SK-N-SH (cell line): ENCODE measurements around the gene ADAMTS17. TPM values are rescaled to one million over a fixed set of nuclear protein-coding genes. Genes with fewer than 3 reads are reported as not detected.

ENCODE experiments used
- CTCF ChIA-PET: fragments of 300-600, 350-600 bp; formaldehyde crosslinking; extraction: SDS; loops from one replicate; lab custom pipeline; 2021; lab: Yijun Ruan, JAX
- POLR2A ChIA-PET: fragments of 350-600 bp; sonication (Branson Sonifier 250); formaldehyde crosslinking; extraction: SDS; loops from one replicate; lab custom pipeline; 2020; ENCODE audit warnings: antibody characterized with exemption, inconsistent platforms; lab: Yijun Ruan, JAX
- DNase-seq: peaks from one replicate; pipeline ENCODE4 v3.0.0; 2012
- H2AFZ ChIP-seq: fragments of 200-600 bp; sonication (generic); 2 replicates; pipeline ENCODE4 v1.8.1; 2016; ENCODE audit warnings: antibody characterized with exemption, mild to moderate bottlenecking, low read depth
- H3F3A ChIP-seq: fragments of 200-600 bp; sonication (generic); replicated peaks from 2 replicates; pipeline ENCODE3; 2016; ENCODE audit warnings: antibody characterized with exemption, mild to moderate bottlenecking; ENCODE audit not compliant: insufficient read depth
- H3K27ac ChIP-seq, 2 experiments: fragments of 200-500 bp in 1 of 2; fragments of 200-600 bp in 1 of 2; sonication (Bioruptor generic) in 1 of 2; sonication (generic), shearing (Covaris generic) in 1 of 2; 2 replicates each; pipeline versions ENCODE4 v1.5.1 to v1.6.1; 2014 to 2016; ENCODE audit warnings: low read depth in 2 of 2, inconsistent platforms in 1 of 2, low read length in 1 of 2, mild to moderate bottlenecking in 1 of 2, mixed read lengths in 1 of 2
- H3K27me3 ChIP-seq: fragments of 200-600 bp; sonication (generic), shearing (Covaris generic); 2 replicates; pipeline ENCODE4 v1.6.1; 2016; ENCODE audit warnings: mixed run types; ENCODE audit not compliant: insufficient read depth
- H3K36me3 ChIP-seq, 2 experiments: fragments of 200-500 bp in 1 of 2; fragments of 200-600 bp in 1 of 2; sonication (Bioruptor generic) in 1 of 2; sonication (generic) in 1 of 2; replicated peaks in 1 of 2; 2 replicates each; pipeline versions ENCODE3 to v1.5.1; 2014 to 2016; ENCODE audit warnings: low read length in 1 of 2, mild to moderate bottlenecking in 1 of 2; ENCODE audit not compliant: insufficient read depth in 2 of 2, control insufficient read depth in 1 of 2
- H3K4me1 ChIP-seq, 2 experiments: fragments of 200-500 bp in 1 of 2; fragments of 200-600 bp in 1 of 2; sonication (Bioruptor generic) in 1 of 2; sonication (generic), shearing (Covaris generic) in 1 of 2; 2 replicates each; pipeline versions ENCODE4 v1.5.1 to v1.6.1; 2014 to 2016; ENCODE audit warnings: low read depth in 1 of 2, low read length in 1 of 2, mixed run types in 1 of 2; ENCODE audit not compliant: insufficient read depth in 2 of 2, control insufficient read depth in 1 of 2
- H3K4me2 ChIP-seq: fragments of 200-600 bp; sonication (generic), shearing (Covaris generic); 2 replicates; pipeline ENCODE4 v1.6.1; 2017; ENCODE audit warnings: mixed run types
- H3K4me3 ChIP-seq, 2 experiments: fragments of 200-500 bp in 1 of 2; fragments of 200-600 bp in 1 of 2; sonication (Bioruptor generic) in 1 of 2; sonication (generic), shearing (Covaris generic) in 1 of 2; 2 replicates each; pipeline versions ENCODE4 v1.5.1 to v1.8.1; 2014 to 2016; ENCODE audit warnings: low read depth in 2 of 2, inconsistent platforms in 1 of 2, low read length in 1 of 2, mild to moderate bottlenecking in 1 of 2, mixed read lengths in 1 of 2, moderate library complexity in 1 of 2
- H3K79me2 ChIP-seq: fragments of 200-600 bp; sonication (generic); 2 replicates; pipeline ENCODE4 v1.8.1; 2017; ENCODE audit warnings: mild to moderate bottlenecking; ENCODE audit not compliant: insufficient read depth
- H3K9ac ChIP-seq: fragments of 200-600 bp; sonication (generic); 2 replicates; pipeline ENCODE4 v1.6.1; 2017; ENCODE audit warnings: mixed run types
- H3K9me2 ChIP-seq: fragments of 200-600 bp; sonication (generic); 2 replicates; pipeline ENCODE4 v1.6.1; 2017; ENCODE audit warnings: mixed run types
- H3K9me3 ChIP-seq: fragments of 200-600 bp; sonication (generic); 2 replicates; pipeline ENCODE4 v1.6.1; 2017; ENCODE audit warnings: mixed run types, mild to moderate bottlenecking, moderate library complexity
- H4K20me1 ChIP-seq: fragments of 200-600 bp; sonication (generic); 2 replicates; pipeline ENCODE4 v1.6.1; 2017; ENCODE audit warnings: mild to moderate bottlenecking, mixed run types; ENCODE audit not compliant: insufficient read depth
- EZH2phosphoT487 ChIP-seq: fragments of 200-600 bp; sonication (generic); IDR thresholded peaks from 2 replicates; pipeline ENCODE4 v1.6.1; 2017; ENCODE audit warnings: low read depth, mixed run types, mild to moderate bottlenecking, antibody characterized with exemption, moderate library complexity, borderline replicate concordance
- JUND ChIP-seq: IDR thresholded peaks from 2 replicates; pipeline ENCODE4 v1.4.0; 2012
- MAX ChIP-seq: IDR thresholded peaks from 2 replicates; pipeline ENCODE4 v1.4.0; 2012; ENCODE audit warnings: low read depth
- MXI1 ChIP-seq: IDR thresholded peaks from 2 replicates; pipeline ENCODE4 v1.6.1; 2012; ENCODE audit warnings: mild to moderate bottlenecking, low read depth, low read length, improper control_type of control experiment
- RCOR1 ChIP-seq: fragments of 150-350 bp; IDR thresholded peaks from 2 replicates; pipeline ENCODE4 v1.6.1; 2017; ENCODE audit warnings: antibody characterized with exemption, low read length
- REST ChIP-seq: IDR thresholded peaks from 2 replicates; pipeline ENCODE4 v1.6.1; 2012; ENCODE audit warnings: mild to moderate bottlenecking, low read depth, low read length, moderate library complexity
- YY1 ChIP-seq: IDR thresholded peaks from 2 replicates; pipeline ENCODE4 v1.4.0; 2012; ENCODE audit warnings: low read depth, mild to moderate bottlenecking
- ZBTB33 ChIP-seq: IDR thresholded peaks from 2 replicates; pipeline ENCODE4 v1.4.0; 2012; ENCODE audit warnings: low read depth, borderline replicate concordance
- WGBS: methylation state at CpG from one replicate; pipeline ENCODE4 v1.1.6; 2017; ENCODE audit warnings: low lambda C conversion rate; 5-methylcytosine and 5-hydroxymethylcytosine counted together
- polyA plus RNA-seq, 3 experiments: library from polyadenylated mRNA; depleted of rRNA; stranded (reverse); fragments of >200 nt; gene quantifications; 2 replicates each; pipeline ENCODE4 v1.2.3, GENCODE V29; 2012

The ADAMTS17 gene
- polyA plus RNA-seq, 1 of the 3 experiments (the other 2 are of a cell fraction) = not detected

GRCh38 chr15:100175406-100176114, 166.2 kb downstream of the ADAMTS17 start:
- Histone ChIP-seq H3K79me2 (no peaks in the 10 kb centered on the region), H3K4me2 (no peak overlapping the region), H2AFZ (no peak overlapping the region), H3K36me3 (no peaks in the 10 kb centered on the region), H3K9me3 (no peaks in the 10 kb centered on the region), H3F3A (no peaks in the 10 kb centered on the region), H3K27ac (no peak overlapping the region), H3K9ac (no peak overlapping the region), H3K27me3 (no peaks in the 10 kb centered on the region), H4K20me1 (no peaks in the 10 kb centered on the region), H3K9me2 (no peaks in the 10 kb centered on the region), H3K4me3 (no peak overlapping the region), H3K4me1 (no peaks in the 10 kb centered on the region)
- POLR2A ChIA-PET = no interaction called here
- TF ChIP-seq YY1 (no peak), REST (no peak), EZH2phosphoT487 (no peak), JUND (no peak)
- CTCF ChIA-PET = interaction anchor here (1.5 kb wide), 1 partner anchor 164 kb away, joined by 3 read pairs; no protein-coding TSS in a partner anchor
- DNase-seq = no peak
- WGBS = 33% methylated on average over 12 of the region's 12 CpGs

GRCh38 chr15:100174904-100175275, 166.9 kb downstream of the ADAMTS17 start:
- Histone ChIP-seq H3K4me2 (no peak overlapping the region), H3K27ac (no peak overlapping the region), H2AFZ (no peak overlapping the region), H3K9ac (no peak overlapping the region), H4K20me1 (no peaks in the 10 kb centered on the region), H3K27me3 (no peaks in the 10 kb centered on the region), H3F3A (no peaks in the 10 kb centered on the region), H3K9me3 (no peaks in the 10 kb centered on the region), H3K4me3 (no peak overlapping the region), H3K9me2 (no peaks in the 10 kb centered on the region), H3K36me3 (no peaks in the 10 kb centered on the region), H3K79me2 (no peaks in the 10 kb centered on the region), H3K4me1 (no peaks in the 10 kb centered on the region)
- DNase-seq = no peak
- CTCF ChIA-PET = interaction anchor here (1.5 kb wide), 1 partner anchor 164 kb away, joined by 3 read pairs; no protein-coding TSS in a partner anchor
- 30% methylated on average over 3 of the region's 3 CpGs for WGBS
- POLR2A ChIA-PET = no interaction called here
- TF ChIP-seq MAX = no peak
- TF ChIP-seq MXI1 = no peak
- no peak for TF ChIP-seq ZBTB33
- TF ChIP-seq RCOR1 = no peak
